Stimulated activated naive CD8-positive, alpha-beta T cell treated with anti-CD3 and anti-CD28 coated beads, Interleukin-15, Interleukin-2, amounts not matched to agents 100 ng/mL and 50 ng/mL, for 24 hours (primary cell): ENCODE results near the gene UQCR11.
"Not testable (repeated sequence)": the region's sequence is repeated elsewhere in the genome, so short reads cannot be mapped to it uniquely, and the experiment has no call there.

Source experiments
- H3K27ac Mint-ChIP-seq: one replicate; pipeline ENCODE4 v1.8.0; 2021; ENCODE audit warnings: mild to moderate bottlenecking, mixed read lengths
- H3K27me3 Mint-ChIP-seq: one replicate; pipeline ENCODE4 v1.8.0; 2021; ENCODE audit warnings: mixed read lengths
- H3K36me3 Mint-ChIP-seq: one replicate; pipeline ENCODE4 v1.8.0; 2021; ENCODE audit warnings: low read depth, mixed read lengths
- H3K4me1 Mint-ChIP-seq: one replicate; pipeline ENCODE4 v1.8.0; 2021; ENCODE audit warnings: low read depth, mixed read lengths
- H3K4me3 Mint-ChIP-seq: one replicate; pipeline ENCODE4 v1.8.0; 2021; ENCODE audit warnings: mild to moderate bottlenecking, mixed read lengths
- H3K9me3 Mint-ChIP-seq: one replicate; pipeline ENCODE4 v1.8.0; 2021; ENCODE audit warnings: mixed read lengths

Gene UQCR11

GRCh38 chr19:1646149-1646548 lies 40.9 kb upstream of the UQCR11 start:
- Mint-ChIP-seq H3K36me3 (peaks cover 24% of the 10 kb centered on the region), H3K27me3 (no peaks in the 10 kb centered on the region), H3K4me3 (no peak overlapping the region), H3K9me3 (no peaks in the 10 kb centered on the region), H3K4me1 (peaks cover 26% of the 10 kb centered on the region), H3K27ac (no peak overlapping the region)

GRCh38 chr19:1645299-1645698 lies 40.0 kb upstream of the UQCR11 start:
- H3K27me3 Mint-ChIP-seq: no peaks in the 10 kb centered on the region
- H3K36me3 Mint-ChIP-seq: peaks cover 24% of the 10 kb centered on the region

GRCh38 chr19:1644070-1644469 lies 38.8 kb upstream of the UQCR11 start:
- Mint-ChIP-seq H3K9me3 (no peaks in the 10 kb centered on the region), H3K4me1 (peaks cover 5% of the 10 kb centered on the region), H3K27ac (no peak overlapping the region), H3K4me3 (no peak overlapping the region), H3K36me3 (peaks cover 29% of the 10 kb centered on the region), H3K27me3 (no peaks in the 10 kb centered on the region)

More at GRCh38 chr19:1645299-1645698, 40.0 kb upstream of the UQCR11 start:
- H3K4me3 Mint-ChIP-seq: no peak overlapping the region
- H3K27ac Mint-ChIP-seq: no peak overlapping the region
- H3K4me1 Mint-ChIP-seq: peaks cover 17% of the 10 kb centered on the region
- H3K9me3 Mint-ChIP-seq: no peaks in the 10 kb centered on the region

- not testable (repeated sequence) for H3K9me3 Mint-ChIP-seq, H3K4me3 Mint-ChIP-seq, H3K27me3 Mint-ChIP-seq, H3K27ac Mint-ChIP-seq, H3K4me1 Mint-ChIP-seq
- peaks cover 36% of the 10 kb centered on the region for H3K36me3 Mint-ChIP-seq
Measured at GRCh38 chr19:1640893-1641448, 35.7 kb upstream of the UQCR11 start.

- no peaks in the 10 kb centered on the region for H3K27me3 Mint-ChIP-seq
- peaks cover 29% of the 10 kb centered on the region for H3K36me3 Mint-ChIP-seq
- H3K4me1 Mint-ChIP-seq: no peaks in the 10 kb centered on the region
- H3K4me3 Mint-ChIP-seq: no peak overlapping the region
- no peak overlapping the region for H3K27ac Mint-ChIP-seq
- no peaks in the 10 kb centered on the region for H3K9me3 Mint-ChIP-seq
Measured at GRCh38 chr19:1636325-1637236, 31.3 kb upstream of the UQCR11 start.

- no peak overlapping the region for H3K4me3 Mint-ChIP-seq
- H3K9me3 Mint-ChIP-seq: no peaks in the 10 kb centered on the region
- H3K27ac Mint-ChIP-seq: no peak overlapping the region
- H3K36me3 Mint-ChIP-seq: peaks cover 29% of the 10 kb centered on the region
- H3K27me3 Mint-ChIP-seq: no peaks in the 10 kb centered on the region
- H3K4me1 Mint-ChIP-seq: no peaks in the 10 kb centered on the region
Measured at GRCh38 chr19:1634938-1635243, 29.6 kb upstream of the UQCR11 start.

- Mint-ChIP-seq H3K9me3 (no peaks in the 10 kb centered on the region), H3K36me3 (peaks cover 24% of the 10 kb centered on the region)
Measured at GRCh38 chr19:1634242-1634937, 29.1 kb upstream of the UQCR11 start.

GRCh38 chr19:1633269-1633826 lies 28.1 kb upstream of the UQCR11 start:
- H3K4me3 Mint-ChIP-seq: no peak overlapping the region
- peaks cover 16% of the 10 kb centered on the region for H3K36me3 Mint-ChIP-seq
- no peak overlapping the region for H3K27ac Mint-ChIP-seq

More at GRCh38 chr19:1634242-1634937, 29.1 kb upstream of the UQCR11 start:
- Mint-ChIP-seq H3K4me3 (no peak overlapping the region), H3K27ac (no peak overlapping the region), H3K4me1 (no peaks in the 10 kb centered on the region), H3K27me3 (no peaks in the 10 kb centered on the region)

GRCh38 chr19:1632462-1633268 lies 27.4 kb upstream of the UQCR11 start:
- H3K36me3 Mint-ChIP-seq: peaks cover 13% of the 10 kb centered on the region
- no peaks in the 10 kb centered on the region for H3K27me3 Mint-ChIP-seq
- H3K4me1 Mint-ChIP-seq: no peaks in the 10 kb centered on the region
- no peak overlapping the region for H3K27ac Mint-ChIP-seq
- no peaks in the 10 kb centered on the region for H3K9me3 Mint-ChIP-seq
- H3K4me3 Mint-ChIP-seq: no peak overlapping the region

More at GRCh38 chr19:1633269-1633826, 28.1 kb upstream of the UQCR11 start:
- Mint-ChIP-seq H3K27me3 (no peaks in the 10 kb centered on the region), H3K4me1 (no peaks in the 10 kb centered on the region), H3K9me3 (no peaks in the 10 kb centered on the region)

GRCh38 chr19:1631557-1632100 lies 26.4 kb upstream of the UQCR11 start:
- no peaks in the 10 kb centered on the region for H3K27me3 Mint-ChIP-seq
- H3K9me3 Mint-ChIP-seq: no peaks in the 10 kb centered on the region
- peaks cover 13% of the 10 kb centered on the region for H3K36me3 Mint-ChIP-seq
- no peak overlapping the region for H3K4me3 Mint-ChIP-seq
- H3K4me1 Mint-ChIP-seq: no peaks in the 10 kb centered on the region
- H3K27ac Mint-ChIP-seq: no peak overlapping the region

- Mint-ChIP-seq H3K9me3 (no peaks in the 10 kb centered on the region), H3K4me3 (no peak overlapping the region), H3K27ac (no peak overlapping the region), H3K27me3 (no peaks in the 10 kb centered on the region), H3K4me1 (no peaks in the 10 kb centered on the region), H3K36me3 (peaks cover 8% of the 10 kb centered on the region)
Measured at GRCh38 chr19:1630811-1631210, 25.5 kb upstream of the UQCR11 start.

- Mint-ChIP-seq H3K4me3 (no peak overlapping the region), H3K27me3 (no peaks in the 10 kb centered on the region), H3K4me1 (no peaks in the 10 kb centered on the region), H3K9me3 (no peaks in the 10 kb centered on the region), H3K27ac (no peak overlapping the region), H3K36me3 (no peaks in the 10 kb centered on the region)
Measured at GRCh38 chr19:1630012-1630411, 24.8 kb upstream of the UQCR11 start.

GRCh38 chr19:1629256-1629808 lies 24.1 kb upstream of the UQCR11 start:
- H3K27ac Mint-ChIP-seq: no peak overlapping the region
- H3K27me3 Mint-ChIP-seq: no peaks in the 10 kb centered on the region
- no peaks in the 10 kb centered on the region for H3K9me3 Mint-ChIP-seq
- H3K4me1 Mint-ChIP-seq: no peaks in the 10 kb centered on the region
- peaks cover 2% of the 10 kb centered on the region for H3K36me3 Mint-ChIP-seq
- H3K4me3 Mint-ChIP-seq: no peak overlapping the region

GRCh38 chr19:1627194-1627593 lies 21.9 kb upstream of the UQCR11 start:
- H3K36me3 Mint-ChIP-seq: peaks cover 12% of the 10 kb centered on the region
- H3K9me3 Mint-ChIP-seq: no peaks in the 10 kb centered on the region
- no peak overlapping the region for H3K27ac Mint-ChIP-seq
- no peak overlapping the region for H3K4me3 Mint-ChIP-seq
- H3K4me1 Mint-ChIP-seq: no peaks in the 10 kb centered on the region
- no peaks in the 10 kb centered on the region for H3K27me3 Mint-ChIP-seq
